SK-N-SH (cell line): Measurements from ENCODE around the gene LDHD. TPM values are rescaled to one million over a fixed set of nuclear protein-coding genes. Genes with fewer than 3 reads are reported as not detected.

Experiments
- CTCF ChIA-PET: fragments of 300-600, 350-600 bp; formaldehyde crosslinking; extraction: SDS; loops from one replicate; lab custom pipeline; 2021; lab: Yijun Ruan, JAX
- POLR2A ChIA-PET: fragments of 350-600 bp; sonication (Branson Sonifier 250); formaldehyde crosslinking; extraction: SDS; loops from one replicate; lab custom pipeline; 2020; ENCODE audit warnings: antibody characterized with exemption, inconsistent platforms; lab: Yijun Ruan, JAX
- DNase-seq: peaks from one replicate; pipeline ENCODE4 v3.0.0; 2012
- H2AFZ ChIP-seq: fragments of 200-600 bp; sonication (generic); 2 replicates; pipeline ENCODE4 v1.8.1; 2016; ENCODE audit warnings: antibody characterized with exemption, mild to moderate bottlenecking, low read depth
- H3F3A ChIP-seq: fragments of 200-600 bp; sonication (generic); replicated peaks from 2 replicates; pipeline ENCODE3; 2016; ENCODE audit warnings: antibody characterized with exemption, mild to moderate bottlenecking; ENCODE audit not compliant: insufficient read depth
- H3K27ac ChIP-seq, 2 experiments: fragments of 200-500 bp in 1 of 2; fragments of 200-600 bp in 1 of 2; sonication (Bioruptor generic) in 1 of 2; sonication (generic), shearing (Covaris generic) in 1 of 2; 2 replicates each; pipeline versions ENCODE4 v1.5.1 to v1.6.1; 2014 to 2016; ENCODE audit warnings: low read depth in 2 of 2, inconsistent platforms in 1 of 2, low read length in 1 of 2, mild to moderate bottlenecking in 1 of 2, mixed read lengths in 1 of 2
- H3K27me3 ChIP-seq: fragments of 200-600 bp; sonication (generic), shearing (Covaris generic); 2 replicates; pipeline ENCODE4 v1.6.1; 2016; ENCODE audit warnings: mixed run types; ENCODE audit not compliant: insufficient read depth
- H3K36me3 ChIP-seq, 2 experiments: fragments of 200-500 bp in 1 of 2; fragments of 200-600 bp in 1 of 2; sonication (Bioruptor generic) in 1 of 2; sonication (generic) in 1 of 2; replicated peaks in 1 of 2; 2 replicates each; pipeline versions ENCODE3 to v1.5.1; 2014 to 2016; ENCODE audit warnings: low read length in 1 of 2, mild to moderate bottlenecking in 1 of 2; ENCODE audit not compliant: insufficient read depth in 2 of 2, control insufficient read depth in 1 of 2
- H3K4me1 ChIP-seq, 2 experiments: fragments of 200-500 bp in 1 of 2; fragments of 200-600 bp in 1 of 2; sonication (Bioruptor generic) in 1 of 2; sonication (generic), shearing (Covaris generic) in 1 of 2; 2 replicates each; pipeline versions ENCODE4 v1.5.1 to v1.6.1; 2014 to 2016; ENCODE audit warnings: low read depth in 1 of 2, low read length in 1 of 2, mixed run types in 1 of 2; ENCODE audit not compliant: insufficient read depth in 2 of 2, control insufficient read depth in 1 of 2
- H3K4me2 ChIP-seq: fragments of 200-600 bp; sonication (generic), shearing (Covaris generic); 2 replicates; pipeline ENCODE4 v1.6.1; 2017; ENCODE audit warnings: mixed run types
- H3K4me3 ChIP-seq, 2 experiments: fragments of 200-500 bp in 1 of 2; fragments of 200-600 bp in 1 of 2; sonication (Bioruptor generic) in 1 of 2; sonication (generic), shearing (Covaris generic) in 1 of 2; 2 replicates each; pipeline versions ENCODE4 v1.5.1 to v1.8.1; 2014 to 2016; ENCODE audit warnings: low read depth in 2 of 2, inconsistent platforms in 1 of 2, low read length in 1 of 2, mild to moderate bottlenecking in 1 of 2, mixed read lengths in 1 of 2, moderate library complexity in 1 of 2
- H3K79me2 ChIP-seq: fragments of 200-600 bp; sonication (generic); 2 replicates; pipeline ENCODE4 v1.8.1; 2017; ENCODE audit warnings: mild to moderate bottlenecking; ENCODE audit not compliant: insufficient read depth
- H3K9ac ChIP-seq: fragments of 200-600 bp; sonication (generic); 2 replicates; pipeline ENCODE4 v1.6.1; 2017; ENCODE audit warnings: mixed run types
- H3K9me2 ChIP-seq: fragments of 200-600 bp; sonication (generic); 2 replicates; pipeline ENCODE4 v1.6.1; 2017; ENCODE audit warnings: mixed run types
- H3K9me3 ChIP-seq: fragments of 200-600 bp; sonication (generic); 2 replicates; pipeline ENCODE4 v1.6.1; 2017; ENCODE audit warnings: mixed run types, mild to moderate bottlenecking, moderate library complexity
- H4K20me1 ChIP-seq: fragments of 200-600 bp; sonication (generic); 2 replicates; pipeline ENCODE4 v1.6.1; 2017; ENCODE audit warnings: mild to moderate bottlenecking, mixed run types; ENCODE audit not compliant: insufficient read depth
- CHD2 ChIP-seq: fragments of 150-350 bp; IDR thresholded peaks from 2 replicates; pipeline ENCODE4 v1.6.1; 2018; ENCODE audit warnings: low read length; ENCODE audit not compliant: partially characterized antibody
- CTCF ChIP-seq: fragments of 200-600 bp; sonication (generic); IDR thresholded peaks from 2 replicates; pipeline ENCODE4 v1.6.1; 2017; ENCODE audit warnings: antibody characterized with exemption, mild to moderate bottlenecking, moderate library complexity
- ELF1 ChIP-seq: IDR thresholded peaks from 2 replicates; pipeline ENCODE4 v1.4.0; 2012
- EP300 ChIP-seq, 2 experiments: IDR thresholded peaks; 2 replicates each; pipeline versions ENCODE4 v1.4.0 to v1.6.1; 2012; ENCODE audit warnings: borderline replicate concordance in 1 of 2, low read depth in 1 of 2, low read length in 1 of 2
- EZH2phosphoT487 ChIP-seq: fragments of 200-600 bp; sonication (generic); IDR thresholded peaks from 2 replicates; pipeline ENCODE4 v1.6.1; 2017; ENCODE audit warnings: low read depth, mixed run types, mild to moderate bottlenecking, antibody characterized with exemption, moderate library complexity, borderline replicate concordance
- FOSL2 ChIP-seq: IDR thresholded peaks from 2 replicates; pipeline ENCODE4 v1.4.0; 2012; ENCODE audit warnings: low read depth, mild to moderate bottlenecking, moderate library complexity, borderline replicate concordance
- FOXJ3 ChIP-seq: sonication (generic); formaldehyde crosslinking; IDR thresholded peaks from 2 replicates; pipeline ENCODE4 v1.5.1; 2020; ENCODE audit warnings: mild to moderate bottlenecking, missing genetic modification reagents
- FOXM1 ChIP-seq: IDR thresholded peaks from 2 replicates; pipeline ENCODE4 v1.4.0; 2012; ENCODE audit warnings: low read depth, mild to moderate bottlenecking
- GATA2 ChIP-seq: sonication (generic); formaldehyde crosslinking; IDR thresholded peaks from 2 replicates; pipeline ENCODE4 v1.5.0; 2020; ENCODE audit warnings: mild to moderate bottlenecking, missing genetic modification reagents
- MAX ChIP-seq: IDR thresholded peaks from 2 replicates; pipeline ENCODE4 v1.4.0; 2012; ENCODE audit warnings: low read depth
- MEF2A ChIP-seq: IDR thresholded peaks from 2 replicates; pipeline ENCODE4 v1.4.0; 2012; ENCODE audit warnings: low read depth, borderline replicate concordance
- MXI1 ChIP-seq: IDR thresholded peaks from 2 replicates; pipeline ENCODE4 v1.6.1; 2012; ENCODE audit warnings: mild to moderate bottlenecking, low read depth, low read length, improper control_type of control experiment
- NRF1 ChIP-seq: IDR thresholded peaks from 2 replicates; pipeline ENCODE4 v1.6.1; 2012; ENCODE audit warnings: low read depth, mild to moderate bottlenecking, low read length
- RAD21 ChIP-seq: IDR thresholded peaks from 2 replicates; pipeline ENCODE4 v1.6.1; 2012; ENCODE audit warnings: mild to moderate bottlenecking, low read length
- RCOR1 ChIP-seq: fragments of 150-350 bp; IDR thresholded peaks from 2 replicates; pipeline ENCODE4 v1.6.1; 2017; ENCODE audit warnings: antibody characterized with exemption, low read length
- RXRA ChIP-seq: IDR thresholded peaks from 2 replicates; pipeline ENCODE4 v1.4.0; 2012; ENCODE audit warnings: low read depth, mild to moderate bottlenecking, borderline replicate concordance
- SIN3A ChIP-seq: IDR thresholded peaks from 2 replicates; pipeline ENCODE4 v1.6.1; 2012; ENCODE audit warnings: low read depth, mild to moderate bottlenecking, low read length, moderate library complexity, borderline replicate concordance
- SMC3 ChIP-seq: IDR thresholded peaks from 2 replicates; pipeline ENCODE4 v1.6.1; 2012; ENCODE audit warnings: low read depth, low read length, improper control_type of control experiment
- TCF12 ChIP-seq: IDR thresholded peaks from 2 replicates; pipeline ENCODE4 v1.4.0; 2012
- TEAD4 ChIP-seq: IDR thresholded peaks from 2 replicates; pipeline ENCODE4 v1.4.0; 2012; ENCODE audit warnings: mild to moderate bottlenecking, borderline replicate concordance; ENCODE audit not compliant: insufficient read depth
- USF1 ChIP-seq: IDR thresholded peaks from 2 replicates; pipeline ENCODE4 v1.4.0; 2012; ENCODE audit warnings: low read depth, borderline replicate concordance
- USF2 ChIP-seq: fragments of 150-350 bp; IDR thresholded peaks from 2 replicates; pipeline ENCODE4 v1.6.1; 2017; ENCODE audit warnings: antibody characterized with exemption, low read length, low read depth, borderline replicate concordance
- YY1 ChIP-seq: IDR thresholded peaks from 2 replicates; pipeline ENCODE4 v1.4.0; 2012; ENCODE audit warnings: low read depth, mild to moderate bottlenecking
- WGBS: methylation state at CpG from one replicate; pipeline ENCODE4 v1.1.6; 2017; ENCODE audit warnings: low lambda C conversion rate; 5-methylcytosine and 5-hydroxymethylcytosine counted together
- polyA plus RNA-seq, 3 experiments: library from polyadenylated mRNA; depleted of rRNA; stranded (reverse); fragments of >200 nt; gene quantifications; 2 replicates each; pipeline ENCODE4 v1.2.3, GENCODE V29; 2012

LDHD gene
- polyA plus RNA-seq, 1 of the 3 experiments (the other 2 are of a cell fraction): 0.53 TPM

GRCh38 chr16:75075688-75076268, 40.8 kb downstream of the LDHD start:
- POLR2A ChIA-PET: no interaction called here
- TF ChIP-seq MXI1 (no peak), RCOR1 (no peak), SMC3 (no peak), FOXJ3 (no peak), SIN3A (no peak), NRF1 (no peak), USF2 (no peak), CTCF (no peak), FOSL2 (no peak), EP300 (IDR thresholded peaks at IDR 0.05; ENCODE audit: borderline replicate concordance in 1 of 2, low read depth in 1 of 2, low read length in 1 of 2) (no peak)
- peaks cover 33% of the 10 kb centered on the region for H4K20me1 ChIP-seq

GRCh38 chr16:75074920-75075687, 41.5 kb downstream of the LDHD start:
- Histone ChIP-seq H3K36me3 (no peaks in the 10 kb centered on the region), H2AFZ (no peak overlapping the region), H3K27ac (no peak overlapping the region), H3K27me3 (no peaks in the 10 kb centered on the region), H3K79me2 (peaks cover 85% of the 10 kb centered on the region), H3K9ac (no peak overlapping the region), H3K9me3 (no peaks in the 10 kb centered on the region; the same call in 1 of the 2 replicates), H3K4me1 (peaks cover 4 to 38% of the 10 kb centered on the region in 2 experiments; a peak in 2 of 4 replicates), H3K9me2 (no peaks in the 10 kb centered on the region), H3K4me2 (no peak overlapping the region), H3F3A (no peaks in the 10 kb centered on the region), H3K4me3 (no peak overlapping the region), H4K20me1 (peaks cover 32% of the 10 kb centered on the region)
- ChIA-PET CTCF (interaction anchor here (1.5 kb wide), 1 partner anchor 36 kb away, joined by 4 read pairs; no protein-coding TSS in a partner anchor), POLR2A (no interaction called here)
- DNase-seq: no peak
- WGBS: 95% methylated on average over 10 of the region's 12 CpGs
- no peak for TF ChIP-seq RAD21
- no peak for TF ChIP-seq EZH2phosphoT487
- TF ChIP-seq TCF12: no peak
- TF ChIP-seq RCOR1: no peak
- no peak for TF ChIP-seq USF1
- no peak for TF ChIP-seq SMC3
- no peak for TF ChIP-seq NRF1
- no peak for TF ChIP-seq FOXM1
- no peak for TF ChIP-seq ELF1
- TF ChIP-seq YY1: no peak
- TF ChIP-seq MAX: no peak
- no peak for TF ChIP-seq RXRA
- TF ChIP-seq FOXJ3: no peak
- no peak for TF ChIP-seq GATA2 (CRISPR knock-in tag)
- TF ChIP-seq TEAD4: no peak
- no peak for TF ChIP-seq CHD2
- TF ChIP-seq MEF2A: no peak

More at GRCh38 chr16:75075688-75076268, 40.8 kb downstream of the LDHD start:
- no peak for DNase-seq
- Histone ChIP-seq H3K36me3 (no peaks in the 10 kb centered on the region), H3K27me3 (no peaks in the 10 kb centered on the region), H3K4me2 (no peak overlapping the region), H3K79me2 (peaks cover 86% of the 10 kb centered on the region), H2AFZ (no peak overlapping the region), H3K9me3 (no peaks in the 10 kb centered on the region; the same call in 1 of the 2 replicates), H3K9me2 (no peaks in the 10 kb centered on the region), H3K4me3 (no peak overlapping the region), H3K27ac (no peak overlapping the region), H3K9ac (no peak overlapping the region), H3F3A (no peaks in the 10 kb centered on the region), H3K4me1 (peaks cover 4 to 31% of the 10 kb centered on the region in 2 experiments; a peak in 1 of 4 replicates)
- CTCF ChIA-PET: no interaction called here
- WGBS: 95% methylated on average over 3 of the region's 3 CpGs
